Measurements from ENCODE around the gene MUC3A.
A peak's percentile ranks its signal among the peaks of the same experiment; 100 is the strongest.

MUC3A gene

GRCh38 chr7:100966542-100967291 lies 17.4 kb downstream of the MUC3A start:
- Histone ChIP-seq H2BK12ac (ENCODE audit: low read length in 2 of 2) (no peak overlapping the region), H3K36me3 (ENCODE audit: control insufficient read depth in 1 of 2, insufficient read depth in 2 of 2, low read depth in 1 of 2, low read length in 2 of 2) (no peaks in the 10 kb centered on the region), H4K91ac (ENCODE audit: low read length) (no peak overlapping the region), H3K27ac (ENCODE audit: low read length, poor library complexity, severe bottlenecking) (no peak overlapping the region), H3K23ac (ENCODE audit: low read length in 2 of 2) (no peak overlapping the region), H4K8ac (ENCODE audit: low read length) (no peak overlapping the region), H3K18ac (ENCODE audit: low read depth in 1 of 2, low read length in 2 of 2) (no peak overlapping the region), H2BK15ac (ENCODE audit: low read depth, poor library complexity, severe bottlenecking) (no peak overlapping the region), H3K4me3 (ENCODE audit: insufficient read depth in 1 of 2, low read depth in 1 of 2, low read length in 2 of 2) (no peak overlapping the region), H3K14ac (ENCODE audit: low read length in 2 of 2) (no peak overlapping the region), H2BK120ac (ENCODE audit: low read depth, low read length) (no peak overlapping the region), H3K27me3 (ENCODE audit: control insufficient read depth in 1 of 2, insufficient read depth in 1 of 2, low read length in 2 of 2) (peaks cover 72 to 85% of the 10 kb centered on the region in 2 experiments), H3K4me1 (ENCODE audit: control insufficient read depth, insufficient read depth, low read depth, low read length) (peaks cover 9% of the 10 kb centered on the region), H2BK5ac (ENCODE audit: low read depth, low read length, poor library complexity, severe bottlenecking) (no peak overlapping the region), H3K9me3 (ENCODE audit: control insufficient read depth, low read length) (no peaks in the 10 kb centered on the region), H3K4me2 (ENCODE audit: low read length, poor library complexity, severe bottlenecking) (peak overlapping the region; percentile 3), H2AFZ (ENCODE audit: low read depth, low read length) (no peak overlapping the region), H2AK5ac (ENCODE audit: low read length, severe bottlenecking) (no peak overlapping the region), H3K4ac (ENCODE audit: low read depth in 1 of 2, low read length in 2 of 2) (no peak overlapping the region), H3K79me1 (replicated peaks; ENCODE audit: low read length, poor library complexity, severe bottlenecking) (no peaks in the 10 kb centered on the region), H3K9ac (ENCODE audit: low read length) (no peak overlapping the region)
- WGBS, result 27% methylated on average over 36 of the region's 40 CpGs
- peak; percentile 2 for DNase-seq

- Histone ChIP-seq H3K36me3 (ENCODE audit: control insufficient read depth in 1 of 2, insufficient read depth in 2 of 2, low read depth in 1 of 2, low read length in 2 of 2) (no peaks in the 10 kb centered on the region), H4K91ac (ENCODE audit: low read length) (no peak overlapping the region), H4K8ac (ENCODE audit: low read length) (no peak overlapping the region), H2AK5ac (ENCODE audit: low read length, severe bottlenecking) (no peak overlapping the region), H3K4ac (ENCODE audit: low read depth in 1 of 2, low read length in 2 of 2) (no peak overlapping the region), H3K9ac (ENCODE audit: low read length) (no peak overlapping the region), H2BK15ac (ENCODE audit: low read depth, poor library complexity, severe bottlenecking) (no peak overlapping the region), H3K18ac (ENCODE audit: low read depth in 1 of 2, low read length in 2 of 2) (no peak overlapping the region), H3K14ac (ENCODE audit: low read length in 2 of 2) (no peak overlapping the region), H3K9me3 (ENCODE audit: control insufficient read depth, low read length) (no peaks in the 10 kb centered on the region), H3K27ac (ENCODE audit: low read length, poor library complexity, severe bottlenecking) (no peak overlapping the region), H2BK120ac (ENCODE audit: low read depth, low read length) (no peak overlapping the region), H3K4me2 (ENCODE audit: low read length, poor library complexity, severe bottlenecking) (no peak overlapping the region), H3K23ac (ENCODE audit: low read length in 2 of 2) (no peak overlapping the region), H3K4me3 (ENCODE audit: insufficient read depth in 1 of 2, low read depth in 1 of 2, low read length in 2 of 2) (no peak overlapping the region), H2BK12ac (ENCODE audit: low read length in 2 of 2) (no peak overlapping the region), H2AFZ (ENCODE audit: low read depth, low read length) (no peak overlapping the region), H3K4me1 (ENCODE audit: control insufficient read depth, insufficient read depth, low read depth, low read length) (peaks cover 9% of the 10 kb centered on the region), H3K27me3 (ENCODE audit: control insufficient read depth in 1 of 2, insufficient read depth in 1 of 2, low read length in 2 of 2) (peaks cover 78 to 89% of the 10 kb centered on the region in 2 experiments), H2BK5ac (ENCODE audit: low read depth, low read length, poor library complexity, severe bottlenecking) (no peak overlapping the region), H3K79me1 (replicated peaks; ENCODE audit: low read length, poor library complexity, severe bottlenecking) (no peaks in the 10 kb centered on the region)
- no peak for DNase-seq
- 81% methylated on average over 13 of the region's 13 CpGs for WGBS
These were observed 18.0 kb downstream of the MUC3A start for GRCh38 chr7:100967292-100967863.

GRCh38 chr7:100968031-100968430 lies 18.7 kb downstream of the MUC3A start:
- no peak overlapping the region for H2BK12ac ChIP-seq (ENCODE audit: low read length in 2 of 2)
- no peak overlapping the region for H3K27ac ChIP-seq (ENCODE audit: low read length, poor library complexity, severe bottlenecking)
- no peak overlapping the region for H2AK5ac ChIP-seq (ENCODE audit: low read length, severe bottlenecking)
- no peak overlapping the region for H3K9ac ChIP-seq (ENCODE audit: low read length)
- H4K8ac ChIP-seq (ENCODE audit: low read length), result no peak overlapping the region
- no peak overlapping the region for H4K91ac ChIP-seq (ENCODE audit: low read length)
- no peak for DNase-seq
- no peak overlapping the region for H3K4ac ChIP-seq (ENCODE audit: low read depth in 1 of 2, low read length in 2 of 2)
- no peak overlapping the region for H3K18ac ChIP-seq (ENCODE audit: low read depth in 1 of 2, low read length in 2 of 2)
- no peak overlapping the region for H3K4me3 ChIP-seq (ENCODE audit: insufficient read depth in 1 of 2, low read depth in 1 of 2, low read length in 2 of 2)
- no peaks in the 10 kb centered on the region for H3K36me3 ChIP-seq (ENCODE audit: control insufficient read depth in 1 of 2, insufficient read depth in 2 of 2, low read depth in 1 of 2, low read length in 2 of 2)
- H3K4me2 ChIP-seq (ENCODE audit: low read length, poor library complexity, severe bottlenecking), result no peak overlapping the region
- no peaks in the 10 kb centered on the region for H3K79me1 ChIP-seq (replicated peaks; ENCODE audit: low read length, poor library complexity, severe bottlenecking)
- 61% methylated on average over 5 of the region's 6 CpGs for whole genome bisulfite sequencing
- H2BK120ac ChIP-seq (ENCODE audit: low read depth, low read length), result no peak overlapping the region
- H3K23ac ChIP-seq (ENCODE audit: low read length in 2 of 2), result no peak overlapping the region
- H2BK5ac ChIP-seq (ENCODE audit: low read depth, low read length, poor library complexity, severe bottlenecking), result no peak overlapping the region
- H3K27me3 ChIP-seq (ENCODE audit: control insufficient read depth in 1 of 2, insufficient read depth in 1 of 2, low read length in 2 of 2), result peaks cover 78 to 91% of the 10 kb centered on the region in 2 experiments
- no peak overlapping the region for H2BK15ac ChIP-seq (ENCODE audit: low read depth, poor library complexity, severe bottlenecking)
- peaks cover 9% of the 10 kb centered on the region for H3K4me1 ChIP-seq (ENCODE audit: control insufficient read depth, insufficient read depth, low read depth, low read length)
- H3K9me3 ChIP-seq (ENCODE audit: control insufficient read depth, low read length), result no peaks in the 10 kb centered on the region
- H3K14ac ChIP-seq (ENCODE audit: low read length in 2 of 2), result no peak overlapping the region
- no peak overlapping the region for H2AFZ ChIP-seq (ENCODE audit: low read depth, low read length)

GRCh38 chr7:100968650-100969049 lies 19.3 kb downstream of the MUC3A start:
- Histone ChIP-seq H2AK5ac (ENCODE audit: low read length, severe bottlenecking) (no peak overlapping the region), H3K79me1 (replicated peaks; ENCODE audit: low read length, poor library complexity, severe bottlenecking) (no peaks in the 10 kb centered on the region), H4K91ac (ENCODE audit: low read length) (no peak overlapping the region), H3K4me1 (ENCODE audit: control insufficient read depth, insufficient read depth, low read depth, low read length) (peaks cover 9% of the 10 kb centered on the region), H3K27ac (ENCODE audit: low read length, poor library complexity, severe bottlenecking) (no peak overlapping the region), H2AFZ (ENCODE audit: low read depth, low read length) (no peak overlapping the region), H3K27me3 (ENCODE audit: control insufficient read depth in 1 of 2, insufficient read depth in 1 of 2, low read length in 2 of 2) (peaks cover 74 to 88% of the 10 kb centered on the region in 2 experiments), H3K9me3 (ENCODE audit: control insufficient read depth, low read length) (no peaks in the 10 kb centered on the region), H3K4me2 (ENCODE audit: low read length, poor library complexity, severe bottlenecking) (no peak overlapping the region), H3K23ac (ENCODE audit: low read length in 2 of 2) (no peak overlapping the region), H4K8ac (ENCODE audit: low read length) (no peak overlapping the region), H3K36me3 (ENCODE audit: control insufficient read depth in 1 of 2, insufficient read depth in 2 of 2, low read depth in 1 of 2, low read length in 2 of 2) (no peaks in the 10 kb centered on the region), H3K14ac (ENCODE audit: low read length in 2 of 2) (no peak overlapping the region), H2BK15ac (ENCODE audit: low read depth, poor library complexity, severe bottlenecking) (no peak overlapping the region), H3K4ac (ENCODE audit: low read depth in 1 of 2, low read length in 2 of 2) (no peak overlapping the region), H3K9ac (ENCODE audit: low read length) (no peak overlapping the region), H2BK12ac (ENCODE audit: low read length in 2 of 2) (no peak overlapping the region), H3K4me3 (ENCODE audit: insufficient read depth in 1 of 2, low read depth in 1 of 2, low read length in 2 of 2) (no peak overlapping the region), H2BK5ac (ENCODE audit: low read depth, low read length, poor library complexity, severe bottlenecking) (no peak overlapping the region), H3K18ac (ENCODE audit: low read depth in 1 of 2, low read length in 2 of 2) (no peak overlapping the region), H2BK120ac (ENCODE audit: low read depth, low read length) (no peak overlapping the region)
- 48% methylated on average over 3 of the region's 3 CpGs for WGBS
- DNase-seq, result no peak

All from mesenchymal stem cell (in vitro differentiated cells and primary cell).